B cell (primary cell): ENCODE results near the gene ADARB2.

Source experiments
- EZH2 ChIP-seq: IDR thresholded peaks from 2 replicates; pipeline ENCODE4 v1.6.1; 2012; ENCODE audit warnings: borderline replicate concordance, low read depth, mild to moderate bottlenecking, moderate library complexity, low read length; ENCODE audit not compliant: insufficient read depth, poor library complexity, severe bottlenecking
- TF ChIP-seq, protein P1 (sequence below): fragments of 200-600 bp; IDR thresholded peaks from one replicate; pipeline ENCODE4 v1.8.0; 2022; ENCODE audit warnings: antibody characterized with exemption, mild to moderate bottlenecking

DNA sequence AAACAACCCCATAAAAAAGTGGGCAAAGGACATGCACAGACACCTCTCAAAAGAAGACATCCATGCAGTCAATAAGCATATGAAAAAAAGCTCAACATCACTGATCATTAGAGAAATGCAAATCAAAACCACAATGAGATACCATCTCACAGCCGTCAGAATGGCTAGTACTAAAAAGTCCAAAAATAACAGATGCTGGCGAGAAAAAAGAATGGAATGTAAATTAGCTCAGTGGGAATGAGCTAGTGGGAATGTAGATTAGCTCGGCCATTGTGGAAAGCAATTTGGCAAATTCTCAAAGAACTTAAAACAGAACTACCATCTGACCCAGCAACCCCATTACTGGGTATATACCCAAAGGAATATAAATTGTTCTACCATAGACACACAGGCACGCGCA, 394.1 kb downstream of the ADARB2 start:
- TF ChIP-seq, protein P1, sequence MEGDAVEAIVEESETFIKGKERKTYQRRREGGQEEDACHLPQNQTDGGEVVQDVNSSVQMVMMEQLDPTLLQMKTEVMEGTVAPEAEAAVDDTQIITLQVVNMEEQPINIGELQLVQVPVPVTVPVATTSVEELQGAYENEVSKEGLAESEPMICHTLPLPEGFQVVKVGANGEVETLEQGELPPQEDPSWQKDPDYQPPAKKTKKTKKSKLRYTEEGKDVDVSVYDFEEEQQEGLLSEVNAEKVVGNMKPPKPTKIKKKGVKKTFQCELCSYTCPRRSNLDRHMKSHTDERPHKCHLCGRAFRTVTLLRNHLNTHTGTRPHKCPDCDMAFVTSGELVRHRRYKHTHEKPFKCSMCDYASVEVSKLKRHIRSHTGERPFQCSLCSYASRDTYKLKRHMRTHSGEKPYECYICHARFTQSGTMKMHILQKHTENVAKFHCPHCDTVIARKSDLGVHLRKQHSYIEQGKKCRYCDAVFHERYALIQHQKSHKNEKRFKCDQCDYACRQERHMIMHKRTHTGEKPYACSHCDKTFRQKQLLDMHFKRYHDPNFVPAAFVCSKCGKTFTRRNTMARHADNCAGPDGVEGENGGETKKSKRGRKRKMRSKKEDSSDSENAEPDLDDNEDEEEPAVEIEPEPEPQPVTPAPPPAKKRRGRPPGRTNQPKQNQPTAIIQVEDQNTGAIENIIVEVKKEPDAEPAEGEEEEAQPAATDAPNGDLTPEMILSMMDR, result no peak
- no peak for TF ChIP-seq EZH2
